ENCODE measurements around the gene ANGEL2.
"Not testable (repeated sequence)": the region's sequence is repeated elsewhere in the genome, so short reads cannot be mapped to it uniquely, and the experiment has no call there.

The ANGEL2 gene

DNA sequence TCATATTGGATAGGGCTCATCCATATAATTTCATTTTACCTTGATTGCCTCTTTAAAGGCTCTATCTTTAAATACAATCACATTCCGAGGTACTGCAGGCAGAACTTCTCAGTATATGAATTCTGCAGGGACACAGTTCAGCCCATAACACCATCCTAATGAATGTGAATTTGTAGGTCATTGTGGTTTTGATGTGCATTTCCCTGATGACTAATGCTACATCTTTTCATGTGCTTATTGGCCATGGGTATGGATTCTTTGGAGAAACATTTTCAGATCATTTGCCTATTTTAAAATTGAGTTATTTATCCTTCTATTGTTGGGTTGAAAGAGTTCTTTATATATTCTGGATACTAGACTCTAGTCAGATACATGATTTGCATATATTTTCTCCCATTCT, 25.8 kb upstream of the ANGEL2 start:
- Histone ChIP-seq H3K27me3 (ENCODE audit: insufficient read depth, insufficient read length) (no peaks in the 10 kb centered on the region), H3K36me3 (ENCODE audit: insufficient read depth, insufficient read length, low read length) (no peaks in the 10 kb centered on the region), H3K9me3 (ENCODE audit: insufficient read depth, low read length) (no peaks in the 10 kb centered on the region), H3K4me3 (ENCODE audit: insufficient read length, low read depth) (no peak overlapping the region), H3K9ac (ENCODE audit: insufficient read length, low read depth) (no peak overlapping the region), H3K4me1 (ENCODE audit: insufficient read depth, insufficient read length) (no peaks in the 10 kb centered on the region)
- TF ChIP-seq YY1 (IDR thresholded peaks at IDR 0.05; ENCODE audit: insufficient read depth, insufficient read length) (no peak), ZNF274 (IDR thresholded peaks at IDR 0.05; ENCODE audit: low read depth, low read length) (no peak), SUZ12 (IDR thresholded peaks at IDR 0.05; ENCODE audit: extremely low read depth, insufficient read depth, insufficient read length) (no peak)
- DNase-seq (ENCODE audit: low read depth, low spot score): no peak

DNA sequence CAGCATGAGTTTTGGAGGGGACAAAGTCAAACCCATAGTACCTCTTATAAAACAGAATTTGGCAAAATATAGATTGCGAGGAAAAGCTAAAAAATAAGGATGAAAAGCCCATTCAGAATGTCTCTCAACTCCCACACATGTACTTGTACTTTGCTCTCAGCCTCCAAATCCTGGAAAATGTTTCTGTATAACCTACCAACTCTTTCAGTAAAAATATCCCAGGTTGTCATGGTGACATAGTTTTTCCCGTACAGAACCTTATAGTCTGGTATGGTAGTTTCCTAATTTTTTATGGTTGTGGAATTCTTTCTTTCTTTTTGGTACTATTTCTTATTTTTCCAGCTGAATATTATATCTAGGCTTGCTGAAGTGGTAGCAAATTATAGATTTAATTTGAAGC, 19.9 kb upstream of the ANGEL2 start:
- H3K4me3 ChIP-seq (ENCODE audit: insufficient read length, low read depth): no peak overlapping the region
- H3K27me3 ChIP-seq (ENCODE audit: insufficient read depth, insufficient read length): no peaks in the 10 kb centered on the region
- TF ChIP-seq ZNF274 (IDR thresholded peaks at IDR 0.05; ENCODE audit: low read depth, low read length) (no peak), SUZ12 (IDR thresholded peaks at IDR 0.05; ENCODE audit: extremely low read depth, insufficient read depth, insufficient read length) (no peak), YY1 (IDR thresholded peaks at IDR 0.05; ENCODE audit: insufficient read depth, insufficient read length) (no peak)
- peaks cover 7% of the 10 kb centered on the region; the same call in 1 of the 2 replicates for H3K9me3 ChIP-seq (ENCODE audit: insufficient read depth, low read length)
- DNase-seq (ENCODE audit: low read depth, low spot score): no peak
- no peak overlapping the region for H3K9ac ChIP-seq (ENCODE audit: insufficient read length, low read depth)
- H3K36me3 ChIP-seq (ENCODE audit: insufficient read depth, insufficient read length, low read length): no peaks in the 10 kb centered on the region
- no peaks in the 10 kb centered on the region for H3K4me1 ChIP-seq (ENCODE audit: insufficient read depth, insufficient read length)

DNA sequence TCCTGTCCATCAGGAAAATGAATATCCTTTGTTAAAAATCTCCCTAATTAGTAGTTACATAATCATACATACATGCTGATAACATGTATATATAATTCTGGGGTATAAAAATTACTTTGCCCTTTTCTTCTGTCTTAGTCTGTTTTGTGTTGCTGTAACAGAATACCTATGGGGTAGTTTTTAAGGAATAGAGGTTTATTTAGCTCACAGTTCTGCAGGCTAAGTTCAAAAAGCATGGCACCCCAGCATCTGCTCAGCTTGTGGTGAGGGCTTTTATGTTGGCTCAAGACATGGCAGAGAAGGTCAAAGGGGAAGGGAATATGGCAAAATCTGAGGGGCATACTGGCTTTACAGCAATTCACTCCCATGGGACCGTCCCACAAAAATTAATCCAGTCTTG, 19.0 kb upstream of the ANGEL2 start:
- Histone ChIP-seq H3K36me3 (ENCODE audit: insufficient read depth, insufficient read length, low read length) (no peaks in the 10 kb centered on the region), H3K4me3 (ENCODE audit: insufficient read length, low read depth) (no peak overlapping the region), H3K27me3 (ENCODE audit: insufficient read depth, insufficient read length) (no peaks in the 10 kb centered on the region), H3K4me1 (ENCODE audit: insufficient read depth, insufficient read length) (no peaks in the 10 kb centered on the region), H3K9ac (ENCODE audit: insufficient read length, low read depth) (no peak overlapping the region), H3K9me3 (ENCODE audit: insufficient read depth, low read length) (peaks cover 7% of the 10 kb centered on the region; the same call in 1 of the 2 replicates)
- TF ChIP-seq SUZ12 (IDR thresholded peaks at IDR 0.05; ENCODE audit: extremely low read depth, insufficient read depth, insufficient read length) (no peak), ZNF274 (IDR thresholded peaks at IDR 0.05; ENCODE audit: low read depth, low read length) (no peak), YY1 (IDR thresholded peaks at IDR 0.05; ENCODE audit: insufficient read depth, insufficient read length) (no peak)
- no peak for DNase-seq (ENCODE audit: low read depth, low spot score)

DNA sequence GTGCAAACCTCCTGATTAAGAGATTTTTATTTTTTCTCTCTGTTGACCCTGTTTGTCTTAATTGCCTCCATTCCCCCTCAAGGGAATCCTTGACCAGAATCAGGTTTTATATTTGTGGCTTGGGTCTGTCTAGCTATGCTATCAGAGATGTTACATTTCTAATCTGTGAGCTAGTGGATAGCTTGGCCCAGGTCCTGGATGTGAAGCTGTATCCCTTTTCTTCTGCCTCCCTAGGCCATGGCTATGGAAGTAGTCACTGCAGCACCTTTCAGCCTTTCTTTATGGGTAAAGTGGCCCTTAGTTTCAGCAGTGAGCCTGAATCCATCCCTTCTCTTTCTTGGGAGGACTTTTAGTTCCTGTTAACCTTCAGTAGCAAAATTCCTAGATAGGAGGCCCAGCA, 17.0 kb upstream of the ANGEL2 start:
- Histone ChIP-seq H3K36me3 (ENCODE audit: insufficient read depth, insufficient read length, low read length) (no peaks in the 10 kb centered on the region), H3K9me3 (ENCODE audit: insufficient read depth, low read length) (peaks cover 7% of the 10 kb centered on the region; the same call in 1 of the 2 replicates), H3K4me1 (ENCODE audit: insufficient read depth, insufficient read length) (no peaks in the 10 kb centered on the region), H3K4me3 (ENCODE audit: insufficient read length, low read depth) (no peak overlapping the region), H3K9ac (ENCODE audit: insufficient read length, low read depth) (no peak overlapping the region), H3K27me3 (ENCODE audit: insufficient read depth, insufficient read length) (no peaks in the 10 kb centered on the region)
- TF ChIP-seq ZNF274 (IDR thresholded peaks at IDR 0.05; ENCODE audit: low read depth, low read length) (no peak), SUZ12 (IDR thresholded peaks at IDR 0.05; ENCODE audit: extremely low read depth, insufficient read depth, insufficient read length) (no peak), YY1 (IDR thresholded peaks at IDR 0.05; ENCODE audit: insufficient read depth, insufficient read length) (no peak)
- DNase-seq (ENCODE audit: low read depth, low spot score): no peak

DNA sequence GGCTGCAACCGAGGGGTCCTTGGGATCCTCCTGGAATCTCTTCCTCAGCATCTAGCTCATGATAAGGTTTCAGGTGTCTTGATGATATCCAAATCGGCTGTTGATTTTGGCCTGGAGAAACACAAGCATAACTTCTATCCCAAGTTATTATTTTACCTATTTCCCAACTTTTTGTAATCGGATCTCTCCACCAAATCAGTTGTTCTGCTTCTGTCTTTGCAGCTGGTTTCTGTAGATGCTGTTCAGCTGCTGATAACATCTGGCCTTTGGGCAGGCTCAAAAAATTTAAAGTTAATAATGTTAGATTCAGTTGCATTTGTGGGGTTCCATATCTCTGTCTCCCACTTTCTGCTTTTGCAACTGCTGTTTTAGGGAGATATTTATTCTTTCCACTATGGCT, 11.4 kb upstream of the ANGEL2 start:
- DNase-seq (ENCODE audit: low read depth, low spot score); H3K9me3 ChIP-seq (ENCODE audit: insufficient read depth, low read length); H3K27me3 ChIP-seq (ENCODE audit: insufficient read depth, insufficient read length); H3K4me1 ChIP-seq (ENCODE audit: insufficient read depth, insufficient read length); H3K36me3 ChIP-seq (ENCODE audit: insufficient read depth, insufficient read length, low read length); H3K9ac ChIP-seq (ENCODE audit: insufficient read length, low read depth); H3K4me3 ChIP-seq (ENCODE audit: insufficient read length, low read depth): not testable (repeated sequence)

DNA sequence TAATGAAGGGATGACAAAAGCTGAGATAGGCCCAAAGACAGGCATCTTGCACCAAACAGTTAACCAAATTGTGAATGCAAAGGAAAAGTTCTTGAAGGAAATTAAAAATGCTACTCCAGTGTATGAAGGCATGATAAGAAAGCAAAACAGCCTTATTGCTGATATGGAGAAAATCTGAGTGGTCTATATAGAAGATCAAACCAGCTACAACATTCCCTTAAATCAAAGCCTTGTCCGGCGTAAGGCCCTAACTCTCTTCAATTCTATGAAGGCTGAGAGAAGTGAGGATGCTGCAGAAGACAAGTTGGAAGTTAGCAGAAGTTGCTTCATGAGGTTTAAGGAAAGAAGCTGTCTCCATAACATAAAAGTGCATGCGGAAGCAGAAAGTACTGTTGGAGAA, 4.3 kb upstream of the ANGEL2 start:
- TF ChIP-seq SUZ12 (IDR thresholded peaks at IDR 0.05; ENCODE audit: extremely low read depth, insufficient read depth, insufficient read length) (no peak), ZNF274 (IDR thresholded peaks at IDR 0.05; ENCODE audit: low read depth, low read length) (no peak), YY1 (IDR thresholded peaks at IDR 0.05; ENCODE audit: insufficient read depth, insufficient read length) (no peak)
- DNase-seq (ENCODE audit: low read depth, low spot score): no peak
- no peaks in the 10 kb centered on the region for H3K27me3 ChIP-seq (ENCODE audit: insufficient read depth, insufficient read length)
- H3K9ac ChIP-seq (ENCODE audit: insufficient read length, low read depth): no peak overlapping the region
- H3K9me3 ChIP-seq (ENCODE audit: insufficient read depth, low read length): peaks cover 4% of the 10 kb centered on the region; the same call in 1 of the 2 replicates
- H3K4me1 ChIP-seq (ENCODE audit: insufficient read depth, insufficient read length): no peaks in the 10 kb centered on the region
- no peak overlapping the region for H3K4me3 ChIP-seq (ENCODE audit: insufficient read length, low read depth)
- H3K36me3 ChIP-seq (ENCODE audit: insufficient read depth, insufficient read length, low read length): no peaks in the 10 kb centered on the region

DNA sequence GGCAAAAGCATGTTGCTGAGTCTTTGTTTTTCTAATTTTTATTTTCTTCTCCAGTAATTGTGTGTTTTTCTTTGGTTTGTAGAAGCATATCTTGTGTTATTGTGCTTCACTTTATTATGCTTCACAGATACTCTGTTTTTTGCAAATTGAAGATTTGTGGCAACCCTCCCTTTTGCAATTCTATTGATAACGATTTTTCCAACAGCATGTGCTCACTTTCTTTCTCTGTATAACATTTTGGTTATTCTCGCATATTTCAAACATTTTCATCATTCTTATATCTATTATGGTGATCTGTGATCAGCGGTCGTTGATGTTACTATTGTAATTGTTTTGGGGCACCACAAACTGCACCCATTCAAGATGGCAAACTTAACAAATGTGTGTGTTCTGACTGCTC, 3.8 kb upstream of the ANGEL2 start:
- no peak for DNase-seq (ENCODE audit: low read depth, low spot score)
- Histone ChIP-seq H3K9ac (ENCODE audit: insufficient read length, low read depth) (no peak overlapping the region), H3K4me1 (ENCODE audit: insufficient read depth, insufficient read length) (no peaks in the 10 kb centered on the region), H3K4me3 (ENCODE audit: insufficient read length, low read depth) (no peak overlapping the region), H3K9me3 (ENCODE audit: insufficient read depth, low read length) (no peaks in the 10 kb centered on the region), H3K36me3 (ENCODE audit: insufficient read depth, insufficient read length, low read length) (no peaks in the 10 kb centered on the region), H3K27me3 (ENCODE audit: insufficient read depth, insufficient read length) (no peaks in the 10 kb centered on the region)
- no peak for TF ChIP-seq YY1 (IDR thresholded peaks at IDR 0.05; ENCODE audit: insufficient read depth, insufficient read length)
- TF ChIP-seq SUZ12 (IDR thresholded peaks at IDR 0.05; ENCODE audit: extremely low read depth, insufficient read depth, insufficient read length): no peak
